SKM-1 treated with dmso at 0.1 percent for 144 hours (cell line): Measurements from ENCODE around the gene SCARF2.
"Not testable (repeated sequence)": the region's sequence is repeated elsewhere in the genome, so short reads cannot be mapped to it uniquely, and the experiment has no call there.

Source experiments
- DNase-seq: peaks from one replicate; lab custom pipeline; 2025; ENCODE audit not compliant: unreplicated experiment; lab: John Stamatoyannopoulos, UW

The SCARF2 gene

DNA sequence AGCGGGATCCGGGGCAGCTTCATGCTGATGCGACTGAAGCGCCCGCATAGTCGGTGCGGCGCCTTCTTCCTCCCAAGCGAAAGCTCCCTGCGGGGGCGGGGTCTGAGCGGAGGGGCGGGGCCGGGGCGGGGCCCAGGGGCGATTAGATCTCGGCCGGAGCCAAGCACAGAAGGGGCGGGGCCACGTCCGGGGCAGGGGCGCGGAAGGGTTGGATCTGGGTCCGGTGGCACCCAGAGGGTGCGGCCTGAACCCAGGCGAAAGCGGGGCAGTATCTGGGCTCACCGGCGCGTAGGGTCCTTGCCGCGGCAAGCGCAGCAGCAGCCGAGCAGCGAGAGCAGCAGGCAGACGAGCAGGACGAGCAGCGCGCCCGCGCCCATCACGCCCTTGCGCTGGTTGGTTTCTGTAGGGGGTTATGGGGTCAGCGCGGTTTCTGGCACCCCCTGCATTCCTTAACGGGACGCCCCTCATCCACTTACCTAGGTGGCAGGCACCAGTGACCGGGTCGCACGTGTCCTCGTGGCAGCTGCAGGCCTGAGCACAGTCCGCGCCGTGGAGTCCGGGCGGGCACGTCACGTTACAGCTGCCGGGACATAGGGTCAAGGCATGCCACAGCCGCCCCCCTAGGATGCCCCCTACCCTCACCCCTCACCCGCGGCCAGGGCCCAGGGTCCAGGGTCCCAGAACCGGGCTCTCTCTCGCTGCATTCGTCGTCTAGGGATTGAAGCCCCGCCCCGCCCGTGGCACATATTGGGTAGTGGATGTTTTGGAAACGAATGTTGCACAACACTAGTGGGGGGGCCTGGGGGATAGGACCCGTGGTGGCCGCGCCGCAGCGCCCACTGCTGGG lies 8.1 kb downstream of the SCARF2 start:
- no peak for DNase-seq

DNA sequence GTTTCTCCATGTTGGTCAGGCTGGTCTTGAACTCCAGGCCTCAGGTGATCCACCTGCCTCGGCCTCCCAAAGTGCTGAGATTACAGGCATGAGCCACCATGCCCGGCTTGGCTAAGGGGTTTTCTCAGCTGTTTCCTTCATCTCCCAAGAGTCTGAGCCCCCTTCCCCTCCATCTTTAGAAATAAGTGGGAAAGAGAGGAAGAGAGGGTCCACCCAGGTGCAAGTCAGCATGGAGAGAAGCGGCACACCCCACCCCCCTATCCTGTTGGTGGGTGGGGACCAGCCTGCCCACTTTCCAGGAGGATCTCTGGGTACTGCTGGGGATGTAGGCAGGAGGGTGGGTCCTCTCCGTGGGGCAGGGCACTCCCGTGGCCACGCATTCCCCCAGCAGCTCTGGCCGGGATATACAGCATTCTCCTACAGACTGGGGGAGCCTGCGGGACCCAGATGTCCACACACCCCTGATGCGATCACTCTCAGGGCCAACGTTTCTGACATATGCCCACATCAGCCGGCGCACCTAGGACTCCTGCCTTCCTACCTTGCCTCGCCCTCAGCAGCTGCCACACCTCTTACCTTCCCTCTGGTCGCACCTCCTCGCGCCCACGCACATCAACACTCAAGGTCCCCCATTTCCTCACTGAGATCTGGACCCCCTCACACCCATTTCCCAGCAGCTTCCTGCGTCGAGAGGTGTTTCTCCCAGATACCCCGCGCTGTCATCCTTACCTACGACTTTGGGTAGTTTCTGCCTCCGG lies 8.9 kb downstream of the SCARF2 start:
- no peak for DNase-seq

DNA sequence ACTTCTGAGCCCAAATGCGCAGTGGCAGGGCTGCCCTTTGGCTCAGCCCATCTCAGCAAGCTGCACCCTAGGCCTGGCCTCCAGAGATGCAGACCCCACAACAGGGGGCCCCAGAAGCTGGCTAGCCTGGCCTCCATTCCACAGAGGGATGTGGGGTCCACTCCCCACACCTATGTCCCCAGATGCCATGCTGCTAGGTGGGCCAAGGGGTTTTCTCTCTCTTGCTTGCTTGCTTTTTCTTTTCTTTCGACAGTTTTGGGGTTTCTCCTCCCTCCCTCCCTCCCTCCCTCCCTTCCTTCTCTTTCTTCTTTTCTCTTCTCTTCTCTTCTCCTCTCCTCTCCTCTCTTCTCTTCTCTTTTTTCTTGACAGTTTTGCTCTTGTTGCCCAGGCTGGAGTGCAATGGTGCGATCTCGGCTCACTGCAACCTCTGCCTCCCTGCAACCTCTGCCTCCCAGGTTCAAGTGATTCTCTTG lies 9.6 kb downstream of the SCARF2 start:
- no peak for DNase-seq

DNA sequence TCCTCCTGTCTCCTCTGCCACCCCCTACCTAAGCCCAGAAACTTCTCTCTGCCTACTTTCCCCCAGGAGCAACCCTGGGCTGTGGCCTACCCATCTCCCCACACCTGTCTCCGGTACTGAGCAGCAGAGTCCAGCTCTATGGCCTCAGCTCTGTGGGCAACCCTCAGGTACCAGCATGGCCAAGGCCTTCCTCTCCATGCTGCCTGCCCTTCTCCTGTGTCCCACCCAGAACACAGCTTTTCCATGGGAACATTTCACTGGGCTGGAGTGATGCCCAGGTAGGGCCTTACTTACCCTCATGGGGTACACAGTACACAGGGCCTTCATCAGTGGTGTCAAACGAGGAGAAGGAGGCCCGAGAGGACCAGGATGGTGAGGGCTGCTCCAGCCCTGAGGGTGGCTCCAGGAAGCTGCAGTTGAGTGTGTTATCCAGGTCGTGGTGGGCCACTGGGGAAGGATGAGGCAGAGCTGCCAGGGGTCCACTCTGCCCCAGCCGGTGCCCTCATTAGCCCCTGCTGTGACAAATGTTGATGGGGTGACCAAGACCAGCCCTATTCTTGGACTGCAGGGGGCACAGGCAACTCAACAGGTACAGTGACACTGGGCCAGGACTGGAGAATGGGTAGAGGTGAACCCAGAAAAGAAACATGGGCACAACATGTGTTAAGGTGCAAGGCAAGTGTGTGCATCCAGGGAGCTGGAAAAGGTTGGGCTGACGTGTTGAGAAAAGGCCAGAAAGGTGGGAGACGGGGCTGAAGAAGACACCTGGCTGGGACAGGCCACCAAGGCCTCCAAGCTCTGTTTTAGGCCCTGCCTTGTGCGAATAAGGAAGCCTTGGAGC lies 10.3 kb downstream of the SCARF2 start:
- DNase-seq: no peak

DNA sequence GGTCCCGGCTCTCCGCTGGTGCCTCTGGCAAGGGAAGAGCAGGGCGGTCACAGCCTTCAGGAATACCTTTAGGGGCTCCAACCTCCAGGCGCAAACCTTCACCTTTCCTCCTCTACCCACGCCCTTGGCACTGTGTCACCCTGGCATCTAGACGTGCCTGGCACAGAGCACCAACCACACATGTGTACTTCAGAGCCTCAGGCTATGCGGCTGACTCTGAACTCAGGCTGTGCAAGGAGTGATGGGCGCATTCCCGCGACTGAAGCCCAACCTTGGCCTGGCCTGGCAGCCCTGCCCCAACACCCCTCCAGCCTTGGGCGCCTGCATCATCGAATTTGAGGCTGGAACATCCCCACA lies 11.4 kb downstream of the SCARF2 start:
- DNase-seq: no peak

DNA sequence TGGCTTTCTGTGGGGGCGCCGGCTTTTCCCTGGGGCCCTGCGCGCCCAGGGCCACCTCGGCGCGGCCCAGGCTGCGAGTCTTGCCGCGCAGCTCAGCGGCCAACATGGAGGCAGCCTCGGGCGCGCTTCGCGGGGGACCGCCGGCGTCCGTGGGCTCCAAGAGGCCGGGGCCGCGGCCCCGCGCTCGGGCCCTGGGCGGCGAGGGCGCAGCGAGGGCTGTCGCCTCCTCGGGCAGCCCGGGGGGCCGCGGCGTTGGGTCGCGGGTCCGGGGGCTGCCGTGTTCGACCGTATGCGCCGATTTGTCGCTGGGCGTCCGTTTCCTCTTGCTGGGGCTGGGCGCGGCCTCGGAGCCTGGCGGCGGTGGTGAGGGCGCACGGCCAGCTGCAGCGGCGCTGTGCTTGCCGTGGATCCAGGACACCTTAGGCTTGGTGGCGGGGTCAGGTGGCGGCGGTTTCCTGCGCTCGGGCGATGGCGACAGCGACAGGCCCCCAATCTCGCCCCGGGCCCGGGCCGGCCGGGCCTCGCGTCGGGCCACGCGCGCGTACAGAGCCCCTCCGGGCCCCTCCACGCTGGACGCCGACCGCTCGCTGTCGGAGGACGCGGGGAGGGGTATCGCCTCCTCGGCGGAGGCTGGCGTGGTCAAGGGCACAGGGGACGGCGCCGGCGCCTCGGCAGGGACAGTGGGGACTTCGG lies 11.9 kb downstream of the SCARF2 start:
- no peak for DNase-seq

DNA sequence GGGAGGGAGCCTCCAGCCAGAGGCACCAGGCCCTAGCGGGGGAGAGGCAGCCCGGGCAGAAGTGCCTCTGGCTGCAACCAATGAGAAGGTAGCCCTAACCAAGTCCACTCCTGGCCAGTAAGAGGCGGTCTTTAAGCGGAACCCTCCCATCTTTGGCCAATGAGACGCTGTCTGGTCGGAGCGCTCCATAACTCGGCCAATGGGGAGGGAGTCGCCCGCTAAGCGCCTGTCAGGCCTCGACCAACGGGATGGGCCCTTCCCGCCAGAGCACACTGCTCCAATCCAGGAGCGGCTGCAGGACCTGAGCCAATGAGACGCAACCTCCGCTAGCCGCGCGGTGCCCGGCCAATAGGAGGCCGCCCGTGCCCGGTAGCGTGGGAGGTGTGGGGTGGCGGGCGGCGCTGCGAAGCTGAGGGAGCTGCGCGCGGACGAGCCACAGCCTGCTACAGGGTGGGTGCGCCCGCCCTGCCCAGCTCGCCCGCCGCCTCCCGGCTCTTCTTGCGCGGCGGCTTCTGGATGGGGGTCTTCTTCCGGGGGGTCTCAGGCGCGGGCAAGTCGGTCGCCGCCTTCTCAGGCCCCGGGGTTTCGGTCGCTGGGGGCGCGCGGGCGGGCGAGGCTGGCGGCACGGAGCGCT lies 12.6 kb downstream of the SCARF2 start:
- no peak for DNase-seq

DNA sequence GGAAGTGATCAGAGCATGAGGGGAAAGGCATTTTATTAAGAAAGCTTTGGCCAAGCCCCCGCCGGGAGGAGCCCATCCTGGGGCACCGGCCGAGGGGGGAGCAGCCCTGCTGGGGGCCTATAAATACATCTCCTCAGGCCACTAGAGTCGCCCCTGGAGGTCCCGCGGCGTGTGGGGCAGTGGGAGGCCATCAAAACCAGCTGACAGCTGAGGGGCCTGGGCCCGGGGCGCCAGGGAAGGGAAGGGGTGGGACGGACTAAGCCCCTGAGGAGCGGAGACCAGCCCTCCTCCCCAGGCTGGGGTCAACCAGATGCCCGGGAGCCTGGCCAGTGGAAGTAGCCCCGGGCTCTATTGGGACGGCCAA lies 13.1 kb downstream of the SCARF2 start:
- DNase-seq: no peak

DNA sequence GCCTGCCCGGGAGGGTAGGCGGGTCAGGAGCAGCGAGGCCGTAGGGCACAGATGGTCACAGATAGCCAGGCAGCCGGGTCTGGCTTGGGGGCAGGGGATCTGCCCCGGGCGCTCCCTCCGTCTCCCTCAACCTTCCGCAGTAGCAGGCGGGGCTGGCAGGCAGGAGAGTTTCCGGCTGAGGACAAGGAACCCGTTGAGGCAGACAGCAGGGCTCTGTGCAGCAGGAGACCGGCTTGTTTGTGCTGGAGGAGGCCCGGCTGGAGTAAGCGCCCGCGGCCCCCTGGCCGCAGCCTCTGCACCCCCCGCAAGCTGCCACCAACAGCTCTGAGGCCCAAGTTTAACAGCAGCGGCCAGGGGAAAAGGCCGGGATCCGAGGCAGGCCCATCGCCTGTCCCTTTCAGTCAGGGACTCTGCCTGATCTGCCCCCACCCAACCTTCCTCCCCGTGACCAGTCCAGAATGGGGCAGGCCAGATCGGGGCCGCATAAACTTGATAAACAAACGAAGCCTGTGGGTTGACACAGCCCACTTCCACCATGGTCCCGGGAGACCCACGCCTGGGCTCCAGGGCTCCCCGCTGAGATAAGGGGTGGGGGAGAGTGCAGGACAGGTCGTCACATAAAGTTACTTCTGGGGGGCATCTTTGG lies 13.6 kb downstream of the SCARF2 start:
- no peak for DNase-seq

DNA sequence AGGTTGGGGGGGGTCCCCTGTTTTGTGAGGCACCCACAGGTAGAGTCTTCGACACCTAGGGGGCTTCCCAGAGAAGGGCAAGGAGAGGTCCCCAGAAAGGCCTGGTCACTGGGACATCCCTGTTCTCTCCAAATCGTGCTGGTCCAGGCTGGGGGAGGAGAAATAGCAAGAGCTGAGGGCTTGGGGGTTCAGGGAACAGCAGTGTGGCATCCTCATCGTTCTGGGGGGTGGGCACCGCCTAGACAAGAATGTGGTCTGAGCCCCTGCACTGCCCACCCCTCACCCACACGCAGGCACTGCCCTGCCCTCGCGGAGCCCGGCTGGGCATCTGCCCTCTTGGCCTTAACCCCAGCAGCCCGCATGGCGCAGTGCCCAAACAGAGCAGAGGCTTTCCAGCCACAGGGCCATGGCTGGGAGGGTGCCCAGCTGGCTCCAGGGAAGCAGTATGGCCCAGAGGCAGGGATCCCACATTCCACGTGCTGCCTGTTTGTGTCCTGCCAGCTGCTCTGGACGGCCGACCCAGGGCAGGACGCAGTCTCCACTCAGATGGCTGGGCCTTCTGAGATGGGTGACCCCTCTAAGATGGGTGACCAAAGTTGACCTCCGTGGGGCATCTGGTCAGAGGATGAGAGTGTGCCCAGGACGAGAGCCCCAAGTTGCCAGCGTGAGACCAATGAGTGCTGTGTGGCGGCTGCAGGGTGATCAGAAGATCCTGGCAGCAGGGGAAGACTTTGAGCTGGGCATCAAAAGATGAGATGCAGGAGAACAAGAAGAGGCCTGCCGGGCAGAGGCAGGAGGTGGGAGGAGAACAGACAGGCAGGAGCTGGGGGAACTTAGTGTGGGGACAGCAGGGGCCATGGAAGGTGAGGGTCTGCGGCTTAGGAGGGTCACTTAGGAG lies 14.4 kb downstream of the SCARF2 start:
- no peak for DNase-seq

DNA sequence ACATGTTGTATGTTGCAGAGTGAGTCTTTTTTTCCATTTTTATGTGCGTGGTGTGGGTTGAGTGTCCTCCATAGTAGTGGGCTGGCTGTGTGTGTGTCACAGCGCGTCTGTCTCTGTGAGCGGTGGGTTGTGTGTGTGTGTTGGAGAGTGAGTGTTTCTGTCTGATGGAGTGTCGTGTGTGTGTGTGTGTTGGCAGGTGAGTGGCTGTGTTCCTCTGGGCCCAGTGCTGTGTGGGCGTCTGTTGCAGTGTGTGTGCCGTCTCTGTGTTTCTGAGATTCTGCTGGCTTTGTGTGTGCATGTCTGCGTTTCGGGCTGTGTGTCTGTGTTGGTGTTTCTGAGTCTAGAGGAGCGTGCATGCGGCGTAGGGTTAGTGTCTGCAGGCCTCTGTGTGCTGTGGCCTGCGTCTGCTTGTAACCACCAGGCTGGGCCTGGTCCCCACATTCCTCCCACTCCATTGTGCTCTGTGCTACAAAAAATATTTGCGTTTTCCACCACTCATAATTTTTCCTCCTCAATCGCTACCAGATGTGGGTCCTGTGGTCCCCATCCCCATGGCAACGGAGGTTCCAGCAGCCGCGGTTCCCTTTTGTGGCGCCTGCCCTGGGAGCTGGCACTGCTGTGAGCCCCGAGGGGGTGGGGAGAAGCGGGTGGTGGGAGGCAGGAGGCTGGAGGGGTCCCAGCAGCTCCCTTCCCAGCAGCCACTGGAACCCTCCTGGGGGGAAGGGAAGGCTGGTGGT lies 15.2 kb downstream of the SCARF2 start:
- no peak for DNase-seq

DNA sequence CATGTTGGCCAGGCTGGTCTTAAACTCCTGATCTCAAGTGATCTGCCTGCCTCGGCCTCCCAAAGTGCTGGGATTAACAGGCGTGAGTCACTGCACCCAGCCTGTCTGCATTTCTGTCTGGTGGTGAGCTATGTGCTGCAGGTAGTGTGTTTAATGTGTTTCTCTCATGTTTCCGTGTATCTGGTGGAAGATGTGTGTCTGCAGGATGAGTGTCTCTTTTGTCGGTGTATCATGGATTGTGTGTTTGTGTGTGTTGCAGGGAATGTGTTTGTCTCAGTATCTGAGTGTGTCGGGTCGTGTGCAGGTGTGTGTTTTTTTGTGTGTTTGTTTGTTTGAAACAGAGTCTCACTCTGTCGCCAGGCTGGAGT lies 16.1 kb downstream of the SCARF2 start:
- no peak for DNase-seq

DNA sequence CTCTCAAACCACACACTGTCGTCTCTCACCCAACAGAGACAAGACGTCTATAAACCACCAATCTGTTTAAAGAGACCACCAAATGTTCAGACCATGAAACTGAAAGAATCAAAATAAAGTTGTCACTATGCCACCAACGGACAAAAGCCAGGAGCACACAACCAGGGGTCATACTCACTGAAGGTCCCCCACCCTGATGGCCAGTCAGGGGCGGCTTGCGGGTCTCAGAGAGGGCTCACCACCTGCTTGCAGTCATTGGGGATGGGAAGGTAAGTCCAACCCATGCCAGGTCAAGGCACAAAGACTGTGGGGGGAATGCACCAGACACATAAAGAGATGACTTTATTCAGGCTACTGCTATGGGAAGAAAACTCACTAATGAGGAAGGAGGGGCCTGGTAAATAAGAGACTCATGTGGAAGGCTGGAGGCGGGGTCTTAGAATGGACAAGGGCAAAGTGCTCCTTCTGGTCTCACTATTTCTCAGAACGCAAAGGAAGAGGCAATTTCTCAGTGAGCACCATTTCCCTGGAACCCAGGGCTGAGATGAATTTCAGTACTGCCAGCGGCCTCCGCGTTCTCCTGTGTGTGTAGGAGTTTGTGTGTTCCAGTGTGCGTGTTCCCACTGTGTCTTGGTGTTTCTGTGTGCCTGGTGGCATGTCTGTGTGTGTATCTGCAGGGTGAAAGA lies 17.3 kb downstream of the SCARF2 start:
- no peak for DNase-seq

DNA sequence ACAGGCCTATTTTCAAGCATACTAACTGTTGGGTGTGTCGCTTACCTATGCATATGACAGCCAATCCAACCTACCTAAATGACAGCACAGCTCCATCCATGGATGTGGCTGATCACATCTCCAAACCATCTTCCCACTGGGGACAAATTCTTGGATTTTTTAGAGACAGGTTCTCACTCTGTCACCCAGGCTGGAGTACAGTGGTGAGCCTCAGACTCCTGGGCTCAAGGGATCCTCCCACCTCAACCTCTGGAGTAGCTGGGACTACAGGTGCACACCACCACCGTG lies 18.0 kb downstream of the SCARF2 start:
- DNase-seq: no peak

DNA sequence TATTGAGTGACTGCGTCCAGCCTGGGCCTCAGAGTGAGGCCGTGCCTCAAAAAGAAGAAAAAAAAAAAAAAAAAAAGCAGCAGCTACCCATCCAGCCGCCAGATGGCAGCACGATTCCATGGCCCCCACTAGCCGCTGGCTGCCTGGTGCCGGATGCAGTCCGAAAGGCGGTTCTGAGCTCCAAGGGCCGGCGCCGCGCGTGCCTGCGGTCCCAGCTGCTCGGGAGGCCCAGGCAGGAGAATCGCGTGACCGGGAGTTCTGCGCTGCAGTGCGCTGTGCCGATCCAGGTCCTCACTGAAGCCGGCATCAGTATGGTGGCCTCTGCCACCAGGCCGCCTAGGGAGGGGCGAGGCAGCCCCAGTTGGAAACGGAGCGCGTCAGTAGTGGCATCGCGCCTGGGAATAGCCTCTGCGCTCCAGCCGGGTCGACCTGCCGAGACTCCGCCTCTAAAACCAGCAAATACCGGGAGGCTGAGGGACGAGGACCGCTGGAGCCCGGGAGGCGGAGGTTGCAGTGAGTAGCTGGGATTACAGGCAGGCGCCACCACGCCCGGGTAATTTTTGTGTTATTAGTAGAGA lies 19.3 kb downstream of the SCARF2 start:
- DNase-seq: peak; percentile 45

DNA sequence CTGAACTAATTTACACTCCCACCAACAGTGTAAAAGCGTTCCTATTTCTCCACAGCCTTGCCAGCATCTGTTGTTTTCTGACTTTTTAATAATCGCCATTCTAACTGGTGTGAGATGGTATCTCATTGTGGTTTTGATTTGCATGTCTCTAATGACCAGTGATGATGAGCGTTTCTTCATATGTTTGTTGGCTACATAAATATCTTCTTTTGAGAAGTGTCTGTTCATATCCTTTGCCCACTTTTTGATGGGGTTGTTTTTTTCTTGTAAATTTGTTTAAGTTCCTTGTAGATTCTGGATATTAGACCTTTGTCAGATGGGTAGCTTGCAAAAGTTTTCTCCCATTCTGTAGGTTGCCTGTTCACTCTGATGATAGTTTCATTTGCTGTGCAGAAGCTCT lies 21.9 kb downstream of the SCARF2 start:
- not testable (repeated sequence) for DNase-seq

DNA sequence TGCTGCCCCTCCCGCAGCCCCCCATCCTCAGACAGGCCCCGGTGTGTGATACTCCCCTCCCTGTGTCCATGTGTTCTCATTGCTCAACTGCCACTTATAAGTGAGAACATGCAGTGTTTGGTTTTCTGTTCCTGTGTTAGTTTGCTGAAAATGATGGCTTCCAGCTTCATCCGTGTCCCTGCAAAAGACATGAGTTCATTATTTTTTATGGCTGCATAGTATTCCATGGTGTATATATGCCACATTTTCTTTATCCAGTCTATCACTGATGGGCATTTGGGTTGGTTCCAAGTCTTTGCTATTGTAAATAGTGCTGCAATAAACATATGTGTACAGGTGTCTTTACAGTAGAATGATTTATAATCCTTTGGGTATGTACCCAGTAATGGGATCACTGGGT lies 22.4 kb downstream of the SCARF2 start:
- not testable (repeated sequence) for DNase-seq

DNA sequence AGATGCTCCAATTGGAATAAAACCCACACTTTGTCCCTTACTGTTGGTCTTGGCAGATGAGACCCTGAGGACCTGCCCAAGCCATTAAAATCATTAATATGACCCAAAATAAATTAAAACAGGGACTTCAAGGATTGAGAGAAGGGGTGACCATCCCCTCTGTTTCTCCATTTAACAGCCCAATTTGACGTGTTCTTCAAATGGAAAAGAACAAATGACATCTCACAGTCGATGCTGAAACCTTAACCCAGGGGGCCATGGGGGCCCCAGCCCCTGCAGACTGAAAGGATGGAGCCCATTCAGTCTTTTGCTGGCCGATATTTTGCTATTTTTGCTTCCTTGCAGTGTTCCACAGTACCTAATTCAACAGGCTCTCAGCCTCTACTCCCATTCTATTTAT lies 23.2 kb downstream of the SCARF2 start:
- DNase-seq: no peak
